IPS-18c (cell line): ENCODE measurements around the gene CLECL1.
"Not testable (repeated sequence)": the region's sequence is repeated elsewhere in the genome, so short reads cannot be mapped to it uniquely, and the experiment has no call there.

Source experiments
- H3K4me3 ChIP-seq: 2 replicates; pipeline ENCODE4 v1.7.0; 2013; ENCODE audit warnings: low read depth, mild to moderate bottlenecking, low read length, moderate library complexity; ENCODE audit not compliant: insufficient read depth
- H3K9me3 ChIP-seq: one replicate; pipeline ENCODE4 v1.6.1; 2013; ENCODE audit warnings: mild to moderate bottlenecking, low read length, moderate library complexity; ENCODE audit not compliant: control insufficient read depth, insufficient read depth

The CLECL1 gene

GRCh38 chr12:9685366-9685765, 47.5 kb downstream of the CLECL1 start:
- not testable (repeated sequence) for H3K4me3 ChIP-seq, H3K9me3 ChIP-seq

DNA sequence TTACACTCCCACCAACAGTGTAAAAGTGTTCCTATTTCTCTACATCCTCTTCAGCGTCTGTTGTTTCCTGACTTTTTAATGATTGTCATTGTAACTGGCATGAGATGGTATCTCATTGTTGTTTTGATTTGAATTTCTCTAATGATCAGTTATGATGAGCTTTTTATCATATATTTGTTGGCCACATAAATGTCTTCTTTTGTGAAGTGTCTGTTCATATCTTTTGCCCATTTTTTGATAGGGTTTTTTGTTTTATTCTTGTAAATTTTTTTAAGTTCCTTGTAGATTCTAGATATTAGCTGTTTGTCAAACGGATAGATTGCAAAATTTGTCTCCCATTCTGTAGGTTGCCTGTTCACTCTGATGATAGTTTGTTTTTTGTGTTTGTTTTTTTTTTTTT, 49.9 kb downstream of the CLECL1 start:
- H3K9me3 ChIP-seq, H3K4me3 ChIP-seq: not testable (repeated sequence)

DNA sequence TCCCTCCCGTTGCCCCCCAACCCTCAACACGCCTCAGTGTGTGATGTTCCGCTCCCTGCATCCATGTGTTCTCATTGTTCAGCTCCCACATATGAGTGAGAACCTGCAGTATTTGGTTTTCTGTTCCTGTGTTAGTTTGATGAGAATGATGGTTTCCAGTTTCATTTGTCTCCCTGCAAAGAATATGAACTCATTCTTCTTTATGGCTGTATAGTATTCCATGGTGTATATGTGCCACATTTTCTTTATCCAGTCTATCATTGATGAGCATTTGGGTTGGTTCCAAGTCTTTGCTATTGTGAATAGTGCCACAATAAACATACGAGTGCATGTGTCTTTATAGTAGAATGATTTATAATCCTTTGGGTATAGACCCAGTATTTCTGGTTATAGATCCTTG, 50.4 kb downstream of the CLECL1 start:
- H3K9me3 ChIP-seq, H3K4me3 ChIP-seq: not testable (repeated sequence)

GRCh38 chr12:9674226-9674590, 58.7 kb downstream of the CLECL1 start:
- Histone ChIP-seq H3K9me3 (no peaks in the 10 kb centered on the region), H3K4me3 (no peak overlapping the region)

DNA sequence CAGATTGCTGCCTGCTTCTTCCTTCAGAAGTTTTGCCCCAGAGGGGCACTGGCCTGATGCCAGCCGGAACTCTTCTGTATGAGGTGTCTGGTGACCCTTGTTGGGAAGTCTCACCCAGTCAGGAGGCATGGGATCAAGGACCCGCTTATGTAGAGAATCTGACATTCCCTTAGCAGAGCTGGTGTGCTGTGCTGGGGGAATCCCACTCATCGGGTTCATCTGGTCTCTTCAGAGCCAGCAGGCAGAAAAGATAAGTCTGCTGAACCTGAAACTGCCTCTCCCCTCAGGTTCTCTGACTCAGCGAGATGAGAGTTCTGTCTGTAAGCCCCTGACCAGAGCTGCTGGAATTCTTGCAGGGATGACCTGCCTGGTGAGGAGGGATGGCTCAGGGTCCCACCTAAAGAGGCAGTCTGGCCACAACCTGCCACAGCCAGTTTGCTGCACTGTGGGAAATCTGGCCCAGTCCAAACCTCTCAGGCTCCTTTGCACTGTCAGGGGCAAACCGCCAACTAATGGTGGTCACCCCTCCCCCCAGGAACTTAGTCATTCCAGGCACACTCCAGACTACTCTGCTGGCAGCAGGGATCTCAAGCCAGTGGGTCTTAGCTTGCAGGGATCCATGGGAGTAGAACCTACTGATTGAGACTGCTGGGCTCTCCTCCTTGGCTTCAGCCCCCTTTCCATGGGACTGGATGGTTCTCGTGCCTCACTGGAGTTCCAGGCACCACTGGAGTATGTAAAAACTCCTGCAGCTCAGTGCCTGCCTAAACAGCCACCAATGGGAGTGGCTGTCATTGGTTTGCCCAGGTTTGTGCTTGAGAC, 59.3 kb downstream of the CLECL1 start:
- Histone ChIP-seq H3K9me3 (no peaks in the 10 kb centered on the region), H3K4me3 (no peak overlapping the region)
